ENCODE data around the gene LRRC14B.

DNA sequence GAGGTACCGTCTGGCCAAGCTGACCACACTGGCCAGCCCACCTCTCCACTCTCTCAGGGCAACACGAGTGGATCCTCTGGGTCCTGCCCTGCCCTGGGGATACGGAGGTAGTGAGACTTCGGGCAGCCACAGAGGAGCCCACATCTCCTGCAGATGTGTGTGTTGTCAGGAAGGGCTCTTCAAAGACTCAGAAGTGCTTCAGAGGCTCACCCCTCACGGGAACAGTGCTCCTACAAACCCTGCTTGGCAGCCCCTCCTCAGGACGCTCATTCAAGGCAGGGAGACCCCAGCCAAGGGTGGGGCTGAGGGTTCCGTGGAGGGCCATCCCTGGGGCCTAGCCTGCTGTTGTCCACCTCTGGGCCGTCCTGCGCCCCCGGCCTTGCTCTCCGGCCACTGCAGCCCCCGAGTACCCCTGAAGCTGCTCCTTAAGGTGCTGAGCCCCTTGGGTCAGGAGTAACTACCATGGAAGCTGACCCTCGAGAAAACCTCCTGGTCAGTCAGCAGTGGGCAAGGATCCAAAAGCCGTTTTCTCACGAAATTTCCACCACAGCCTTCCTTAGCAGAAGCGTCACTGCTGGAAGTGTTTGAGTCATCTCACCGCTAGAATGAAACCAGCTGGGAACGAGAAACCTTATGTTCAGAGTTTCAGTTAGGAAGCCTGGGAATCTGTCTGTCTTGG lies 23.2 kb upstream of the LRRC14B start:
- TF ChIP-seq RBAK (tag by site-specific recombination; IDR thresholded peaks at IDR 0.05), result no peak
- no peak for TF ChIP-seq ZNF266 (tag by site-specific recombination; IDR thresholded peaks at IDR 0.05; ENCODE audit: low read depth)
